Type B pancreatic cell (in vitro differentiated cells): ENCODE results near the gene ACTN1. TPM values are rescaled to one million over a fixed set of nuclear protein-coding genes. Genes with fewer than 3 reads are reported as not detected.
A peak's percentile ranks its signal among the peaks of the same experiment; 100 is the strongest.

Experiments used
- DNase-seq: peaks from one replicate; pipeline ENCODE4 v3.0.0; 2021; ENCODE audit warnings: mixed read lengths; ENCODE audit not compliant: unreplicated experiment; ENCODE audit errors: extremely low spot score
- H3K27ac Mint-ChIP-seq: 2 replicates; pipeline ENCODE4 v1.8.0; 2021; ENCODE audit warnings: mild to moderate bottlenecking, mixed read lengths
- H3K27me3 Mint-ChIP-seq: 2 replicates; pipeline ENCODE4 v1.8.0; 2021; ENCODE audit warnings: mixed read lengths
- H3K36me3 Mint-ChIP-seq: 2 replicates; pipeline ENCODE4 v1.8.0; 2021; ENCODE audit warnings: mixed read lengths
- H3K4me1 Mint-ChIP-seq: one replicate; pipeline ENCODE4 v1.8.0; 2021; ENCODE audit warnings: mixed read lengths; ENCODE audit not compliant: unreplicated experiment
- H3K4me3 Mint-ChIP-seq: 2 replicates; pipeline ENCODE4 v1.8.0; 2021; ENCODE audit warnings: mild to moderate bottlenecking, mixed read lengths
- H3K9me3 Mint-ChIP-seq: 2 replicates; pipeline ENCODE4 v1.8.0; 2021; ENCODE audit warnings: mixed read lengths
- CTCF ChIP-seq: fragments of 200-600 bp; sonication (generic); conservative IDR thresholded peaks from 2 replicates; pipeline ENCODE4 v1.5.0; 2021; ENCODE audit warnings: antibody characterized with exemption, mild to moderate bottlenecking
- total RNA-seq: library from RNA; stranded (reverse); gene quantifications from 2 replicates; pipeline ENCODE4 v1.2.1, GENCODE V29; 2021; ENCODE audit warnings: low replicate concordance

Gene ACTN1
- total RNA-seq, 1 donor from 2014 or later, result 176 TPM

- no peak overlapping the region for H3K27ac Mint-ChIP-seq
- H3K4me3 Mint-ChIP-seq, result peak overlapping the region; percentile 2
Observed at GRCh38 chr14:68944162-68944561, 34.9 kb downstream of the ACTN1 start.

DNA sequence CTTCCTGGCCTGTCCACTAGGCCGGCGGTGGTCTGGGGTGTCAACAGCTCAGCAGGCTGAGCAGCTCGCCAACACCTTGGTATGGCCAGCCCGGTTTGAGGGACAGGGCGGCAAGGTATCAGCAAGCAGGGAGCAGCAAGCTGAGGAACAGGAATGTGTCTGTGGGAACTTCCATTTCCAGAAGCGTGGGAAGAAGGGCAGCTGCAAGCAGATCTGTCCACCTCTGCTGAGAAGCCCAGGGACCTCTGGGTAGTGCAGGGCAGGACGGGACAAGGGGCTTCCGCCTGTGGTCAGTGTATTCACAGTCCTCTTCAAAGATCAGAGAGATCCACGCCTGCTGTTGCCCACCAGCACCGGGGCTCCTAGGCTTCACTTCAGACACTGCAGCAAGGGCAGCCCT lies 36.0 kb downstream of the ACTN1 start:
- H3K4me1 Mint-ChIP-seq, result peaks cover 78% of the 10 kb centered on the region
- no peaks in the 10 kb centered on the region for H3K9me3 Mint-ChIP-seq
- peaks cover 7% of the 10 kb centered on the region for H3K36me3 Mint-ChIP-seq
- H3K4me3 Mint-ChIP-seq, result peak overlapping the region; percentile 52
- H3K27me3 Mint-ChIP-seq, result no peaks in the 10 kb centered on the region
- TF ChIP-seq CTCF, result no peak
- no peak for DNase-seq
- peak overlapping the region; percentile 77 for H3K27ac Mint-ChIP-seq

More at GRCh38 chr14:68944162-68944561, 34.9 kb downstream of the ACTN1 start:
- Mint-ChIP-seq H3K4me1 (peaks cover 76% of the 10 kb centered on the region), H3K36me3 (peaks cover 7% of the 10 kb centered on the region), H3K27me3 (no peaks in the 10 kb centered on the region), H3K9me3 (no peaks in the 10 kb centered on the region)
- DNase-seq, result no peak
- no peak for TF ChIP-seq CTCF

GRCh38 chr14:68942296-68943035 lies 36.6 kb downstream of the ACTN1 start:
- Mint-ChIP-seq H3K27ac (peak overlapping the region; percentile 77), H3K36me3 (peaks cover 7% of the 10 kb centered on the region), H3K4me3 (peak overlapping the region; percentile 52), H3K27me3 (no peaks in the 10 kb centered on the region), H3K4me1 (peaks cover 77% of the 10 kb centered on the region), H3K9me3 (no peaks in the 10 kb centered on the region)
- TF ChIP-seq CTCF, result no peak
- no peak for DNase-seq

- Mint-ChIP-seq H3K9me3 (no peaks in the 10 kb centered on the region), H3K4me3 (no peak overlapping the region), H3K4me1 (peaks cover 82% of the 10 kb centered on the region), H3K27ac (peak overlapping the region; percentile 77), H3K27me3 (no peaks in the 10 kb centered on the region), H3K36me3 (peaks cover 7% of the 10 kb centered on the region)
- no peak for DNase-seq
- TF ChIP-seq CTCF, result no peak
Observed at GRCh38 chr14:68941820-68942219, 37.3 kb downstream of the ACTN1 start.

GRCh38 chr14:68940614-68941185 lies 38.4 kb downstream of the ACTN1 start:
- H3K4me3 Mint-ChIP-seq, result no peak overlapping the region
- no peak overlapping the region for H3K27ac Mint-ChIP-seq
- peaks cover 85% of the 10 kb centered on the region for H3K4me1 Mint-ChIP-seq

More at GRCh38 chr14:68940614-68941185, 38.4 kb downstream of the ACTN1 start:
- H3K27me3 Mint-ChIP-seq, result no peaks in the 10 kb centered on the region
- no peak for TF ChIP-seq CTCF
- H3K9me3 Mint-ChIP-seq, result no peaks in the 10 kb centered on the region
- DNase-seq, result no peak
- H3K36me3 Mint-ChIP-seq, result peaks cover 7% of the 10 kb centered on the region
